Measurements from ENCODE around the gene KCTD10.

The KCTD10 gene

DNA sequence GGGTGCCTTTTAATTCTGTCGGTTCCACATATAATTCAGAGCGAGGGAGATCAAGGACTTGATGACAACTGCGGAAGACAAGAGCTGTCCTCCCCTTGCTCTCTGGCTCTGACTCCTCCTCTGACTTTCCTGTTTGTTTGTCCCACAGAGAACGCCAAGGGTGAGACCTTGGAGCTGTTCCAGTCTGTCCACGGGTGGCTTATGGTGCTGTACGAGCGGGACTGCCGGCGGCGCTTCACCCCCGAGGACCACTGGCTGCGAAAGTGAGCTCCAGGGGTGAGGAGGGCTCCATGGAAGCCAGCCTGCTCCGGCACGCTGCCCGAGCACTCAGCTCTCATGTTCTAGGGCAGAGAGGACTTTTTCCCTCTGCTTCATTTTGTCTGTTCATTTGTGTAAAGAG is 33.1 kb upstream of the KCTD10 start:
- no peaks in the 10 kb centered on the region for H3K27me3 ChIP-seq (ENCODE audit: insufficient read depth, low read length)
- no peak overlapping the region for H3K4me2 ChIP-seq (ENCODE audit: low read length)
- TF ChIP-seq, protein P1, sequence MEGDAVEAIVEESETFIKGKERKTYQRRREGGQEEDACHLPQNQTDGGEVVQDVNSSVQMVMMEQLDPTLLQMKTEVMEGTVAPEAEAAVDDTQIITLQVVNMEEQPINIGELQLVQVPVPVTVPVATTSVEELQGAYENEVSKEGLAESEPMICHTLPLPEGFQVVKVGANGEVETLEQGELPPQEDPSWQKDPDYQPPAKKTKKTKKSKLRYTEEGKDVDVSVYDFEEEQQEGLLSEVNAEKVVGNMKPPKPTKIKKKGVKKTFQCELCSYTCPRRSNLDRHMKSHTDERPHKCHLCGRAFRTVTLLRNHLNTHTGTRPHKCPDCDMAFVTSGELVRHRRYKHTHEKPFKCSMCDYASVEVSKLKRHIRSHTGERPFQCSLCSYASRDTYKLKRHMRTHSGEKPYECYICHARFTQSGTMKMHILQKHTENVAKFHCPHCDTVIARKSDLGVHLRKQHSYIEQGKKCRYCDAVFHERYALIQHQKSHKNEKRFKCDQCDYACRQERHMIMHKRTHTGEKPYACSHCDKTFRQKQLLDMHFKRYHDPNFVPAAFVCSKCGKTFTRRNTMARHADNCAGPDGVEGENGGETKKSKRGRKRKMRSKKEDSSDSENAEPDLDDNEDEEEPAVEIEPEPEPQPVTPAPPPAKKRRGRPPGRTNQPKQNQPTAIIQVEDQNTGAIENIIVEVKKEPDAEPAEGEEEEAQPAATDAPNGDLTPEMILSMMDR (IDR thresholded peaks at IDR 0.05; ENCODE audit: low read length), result no peak
- TF ChIP-seq EZH2 (IDR thresholded peaks at IDR 0.05; ENCODE audit: borderline replicate concordance, low read length), result no peak
- H3K4me3 ChIP-seq (ENCODE audit: low read depth, low read length, poor library complexity, severe bottlenecking), result no peak overlapping the region
- no peaks in the 10 kb centered on the region for H3K79me2 ChIP-seq (ENCODE audit: insufficient read depth, low read length)
- no peaks in the 10 kb centered on the region for H4K20me1 ChIP-seq (ENCODE audit: insufficient read depth, low read length)
- no peaks in the 10 kb centered on the region for H3F3A ChIP-seq (ENCODE audit: insufficient read depth, low read length)
- H3K9me3 ChIP-seq (ENCODE audit: low read length), result no peaks in the 10 kb centered on the region
- H3K4me1 ChIP-seq (ENCODE audit: insufficient read depth, low read length, severe bottlenecking), result no peaks in the 10 kb centered on the region
- peaks cover 12% of the 10 kb centered on the region; the same call in 1 of the 2 replicates for H3K36me3 ChIP-seq (ENCODE audit: insufficient read depth, low read length)
- no peaks in the 10 kb centered on the region for H3K9me2 ChIP-seq (ENCODE audit: low read depth, low read length)
- H2AFZ ChIP-seq (ENCODE audit: low read length), result no peak overlapping the region
- no peak overlapping the region for H3K27ac ChIP-seq (ENCODE audit: low read depth, low read length, poor library complexity, severe bottlenecking)
- H3K9ac ChIP-seq (ENCODE audit: low read length), result no peak overlapping the region

DNA sequence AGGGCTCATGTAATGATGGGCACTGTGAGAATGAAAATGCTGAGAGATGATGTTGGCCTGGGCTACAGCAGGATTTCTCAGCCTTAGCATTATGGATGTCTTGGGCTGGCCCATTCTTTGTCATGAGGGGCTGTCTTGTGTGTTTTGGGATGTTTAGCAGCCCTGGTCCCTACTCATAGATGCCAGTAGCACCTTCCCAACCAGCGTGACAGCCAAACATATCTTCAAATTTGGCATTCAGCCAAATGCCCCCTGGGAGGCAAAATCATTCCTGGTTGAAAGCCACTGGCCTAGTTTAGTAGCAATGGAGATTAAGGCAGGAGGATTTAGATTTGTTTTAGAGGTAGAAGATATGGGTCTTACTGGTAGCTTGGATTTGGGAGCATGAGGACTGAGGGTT is 27.0 kb upstream of the KCTD10 start:
- no peak overlapping the region for H3K27ac ChIP-seq (ENCODE audit: low read depth, low read length, poor library complexity, severe bottlenecking)
- H3K36me3 ChIP-seq (ENCODE audit: insufficient read depth, low read length), result peaks cover 11% of the 10 kb centered on the region; the same call in 1 of the 2 replicates

DNA sequence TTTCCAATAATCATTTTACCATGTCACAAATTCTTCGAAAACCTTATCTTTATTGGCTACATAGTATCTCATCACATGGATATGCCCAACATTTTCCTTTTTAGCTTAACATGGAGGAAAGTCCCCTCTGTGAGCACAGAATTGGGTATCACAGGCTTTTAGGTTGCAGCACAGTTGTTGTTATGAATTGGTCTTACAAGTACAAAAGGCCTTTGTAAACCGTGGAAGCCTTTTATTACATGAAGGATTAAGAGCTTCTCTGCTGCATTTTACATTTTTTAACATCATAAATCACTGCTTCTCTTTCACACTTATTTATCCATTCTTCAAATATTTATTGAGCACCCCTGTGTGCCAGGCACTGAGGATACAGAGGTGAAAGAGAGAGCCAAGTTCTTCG is 26.5 kb upstream of the KCTD10 start:
- H3K4me2 ChIP-seq (ENCODE audit: low read length), result no peak overlapping the region
- H3K27ac ChIP-seq (ENCODE audit: low read depth, low read length, poor library complexity, severe bottlenecking), result no peak overlapping the region
- H3F3A ChIP-seq (ENCODE audit: insufficient read depth, low read length), result no peaks in the 10 kb centered on the region
- no peak overlapping the region for H2AFZ ChIP-seq (ENCODE audit: low read length)
- no peak overlapping the region for H3K4me3 ChIP-seq (ENCODE audit: low read depth, low read length, poor library complexity, severe bottlenecking)
- no peaks in the 10 kb centered on the region for H4K20me1 ChIP-seq (ENCODE audit: insufficient read depth, low read length)
- H3K36me3 ChIP-seq (ENCODE audit: insufficient read depth, low read length), result peaks cover 11% of the 10 kb centered on the region; the same call in 1 of the 2 replicates
- H3K4me1 ChIP-seq (ENCODE audit: insufficient read depth, low read length, severe bottlenecking), result no peaks in the 10 kb centered on the region
- H3K27me3 ChIP-seq (ENCODE audit: insufficient read depth, low read length), result no peaks in the 10 kb centered on the region
- H3K9me2 ChIP-seq (ENCODE audit: low read depth, low read length), result no peaks in the 10 kb centered on the region
- TF ChIP-seq, protein P1 (IDR thresholded peaks at IDR 0.05; ENCODE audit: low read length), result no peak
- no peak for TF ChIP-seq EZH2 (IDR thresholded peaks at IDR 0.05; ENCODE audit: borderline replicate concordance, low read length)
- no peaks in the 10 kb centered on the region for H3K79me2 ChIP-seq (ENCODE audit: insufficient read depth, low read length)
- H3K9me3 ChIP-seq (ENCODE audit: low read length), result no peaks in the 10 kb centered on the region
- no peak overlapping the region for H3K9ac ChIP-seq (ENCODE audit: low read length)

More for the DNA sequence above, 27.0 kb upstream of the KCTD10 start:
- Histone ChIP-seq H3K4me1 (ENCODE audit: insufficient read depth, low read length, severe bottlenecking) (no peaks in the 10 kb centered on the region), H4K20me1 (ENCODE audit: insufficient read depth, low read length) (no peaks in the 10 kb centered on the region), H3K9me3 (ENCODE audit: low read length) (no peaks in the 10 kb centered on the region), H3K79me2 (ENCODE audit: insufficient read depth, low read length) (no peaks in the 10 kb centered on the region), H3K9ac (ENCODE audit: low read length) (no peak overlapping the region), H3K4me2 (ENCODE audit: low read length) (no peak overlapping the region), H2AFZ (ENCODE audit: low read length) (no peak overlapping the region), H3K9me2 (ENCODE audit: low read depth, low read length) (no peaks in the 10 kb centered on the region), H3K4me3 (ENCODE audit: low read depth, low read length, poor library complexity, severe bottlenecking) (no peak overlapping the region), H3F3A (ENCODE audit: insufficient read depth, low read length) (no peaks in the 10 kb centered on the region), H3K27me3 (ENCODE audit: insufficient read depth, low read length) (no peaks in the 10 kb centered on the region)
- TF ChIP-seq, protein P1 (IDR thresholded peaks at IDR 0.05; ENCODE audit: low read length), result no peak
- no peak for TF ChIP-seq EZH2 (IDR thresholded peaks at IDR 0.05; ENCODE audit: borderline replicate concordance, low read length)

Measured in OCI-LY1 (cell line).